ENCODE data around the gene CDSN. TPM values are rescaled to one million over a fixed set of nuclear protein-coding genes. Genes with fewer than 3 reads are reported as not detected.

CDSN gene
- total RNA-seq, 2 donors from 2014 or later, result not detected

DNA sequence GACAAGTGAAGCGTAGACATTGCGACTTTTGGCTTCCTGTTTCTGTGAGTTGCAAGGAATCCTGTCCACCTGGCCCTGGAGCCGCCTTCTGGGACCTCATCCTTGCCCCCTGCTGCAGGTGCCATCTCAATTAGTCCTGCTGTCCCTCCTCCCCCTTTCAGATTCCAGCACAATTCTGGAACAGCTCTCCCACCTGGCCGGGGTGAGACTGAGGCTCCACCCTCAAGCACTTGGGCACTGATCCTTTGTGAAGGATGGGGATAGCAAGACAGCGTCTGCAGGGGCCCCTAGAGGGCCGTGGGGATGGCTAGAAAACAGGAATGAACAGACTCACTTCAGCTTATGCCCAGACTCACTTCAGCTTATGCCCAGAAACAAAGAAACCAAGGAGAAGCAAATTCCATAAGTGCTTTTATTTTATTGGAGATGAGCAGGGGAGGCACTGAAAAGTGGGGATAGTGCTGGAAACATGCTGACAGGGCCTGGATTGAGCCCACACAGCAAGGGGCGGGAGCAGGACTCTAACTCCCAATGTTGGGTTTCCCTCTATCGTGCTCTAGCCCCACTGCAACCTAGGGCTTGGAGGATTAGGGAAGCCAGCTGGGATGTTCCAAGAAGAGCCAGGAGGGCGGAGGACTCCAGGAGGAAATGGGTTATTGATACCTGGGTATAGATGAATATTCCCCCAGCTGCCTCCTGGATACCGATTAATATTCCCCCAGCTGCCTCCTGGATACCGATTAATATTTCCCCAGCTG, 9.2 kb downstream of the CDSN start:
- Mint-ChIP-seq H3K27ac (no peak overlapping the region), H3K36me3 (no peaks in the 10 kb centered on the region), H3K9me3 (no peaks in the 10 kb centered on the region)
- DNase-seq (ENCODE audit: low spot score in 2 of 2), result no peak
- ATAC-seq, result no peak

GRCh38 chr6:31107052-31107451, 13.2 kb downstream of the CDSN start:
- no peaks in the 10 kb centered on the region for H3K9me3 Mint-ChIP-seq
- H3K36me3 Mint-ChIP-seq, result no peaks in the 10 kb centered on the region
- H3K27ac Mint-ChIP-seq, result no peak overlapping the region
- DNase-seq (ENCODE audit: low spot score in 2 of 2), result no peak
- ATAC-seq, result no peak

DNA sequence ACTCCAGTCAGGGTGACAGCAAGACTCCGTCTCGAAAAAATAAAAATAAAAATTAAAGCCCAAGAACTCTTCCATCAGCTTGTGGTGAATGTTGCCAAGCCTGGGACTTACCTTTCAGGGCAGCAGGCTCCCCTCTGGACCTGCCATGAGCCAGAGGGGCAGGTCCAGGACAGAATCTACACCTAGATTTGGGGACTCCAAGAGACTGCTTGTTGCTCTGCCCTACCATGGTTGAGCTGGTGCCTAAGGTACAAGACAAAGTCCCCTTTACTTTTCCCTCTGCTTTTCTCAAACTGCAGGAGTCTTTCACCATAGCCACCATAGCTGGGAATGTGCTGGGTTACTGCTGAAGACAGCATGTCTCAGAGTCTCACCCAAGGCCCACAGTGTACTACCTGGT, 17.1 kb downstream of the CDSN start:
- Mint-ChIP-seq H3K36me3 (no peaks in the 10 kb centered on the region), H3K27ac (no peak overlapping the region), H3K9me3 (no peaks in the 10 kb centered on the region)
- DNase-seq (ENCODE audit: low spot score in 2 of 2) (no peak), ATAC-seq (no peak)

- ATAC-seq, result no peak
- Mint-ChIP-seq H3K36me3 (no peaks in the 10 kb centered on the region), H3K9me3 (no peaks in the 10 kb centered on the region), H3K27ac (no peak overlapping the region)
- no peak for DNase-seq (ENCODE audit: low spot score in 2 of 2)
Observed at GRCh38 chr6:31098449-31098938, 21.8 kb downstream of the CDSN start.

DNA sequence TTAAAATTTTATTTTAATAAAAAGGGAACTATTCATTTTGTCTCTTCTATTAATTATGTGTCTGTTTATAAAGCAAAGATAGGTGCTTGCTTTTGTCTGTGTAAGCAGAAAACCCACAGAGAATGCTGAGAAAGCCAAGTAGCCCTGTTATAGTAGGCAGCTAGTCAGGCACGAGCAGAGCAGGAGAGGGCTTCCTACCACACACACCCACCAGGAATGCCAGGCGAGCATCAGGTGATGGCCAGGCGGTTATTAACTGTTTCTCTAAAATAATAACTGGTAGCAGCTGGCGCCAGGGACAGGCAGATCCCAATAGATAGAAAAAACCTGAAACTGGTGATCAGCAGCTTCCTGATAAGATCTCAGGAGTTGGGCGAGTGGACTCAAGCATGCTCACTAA, 23.6 kb downstream of the CDSN start:
- Mint-ChIP-seq H3K36me3 (no peaks in the 10 kb centered on the region), H3K9me3 (no peaks in the 10 kb centered on the region), H3K27ac (no peak overlapping the region)
- ATAC-seq (no peak), DNase-seq (ENCODE audit: low spot score in 2 of 2) (no peak)

DNA sequence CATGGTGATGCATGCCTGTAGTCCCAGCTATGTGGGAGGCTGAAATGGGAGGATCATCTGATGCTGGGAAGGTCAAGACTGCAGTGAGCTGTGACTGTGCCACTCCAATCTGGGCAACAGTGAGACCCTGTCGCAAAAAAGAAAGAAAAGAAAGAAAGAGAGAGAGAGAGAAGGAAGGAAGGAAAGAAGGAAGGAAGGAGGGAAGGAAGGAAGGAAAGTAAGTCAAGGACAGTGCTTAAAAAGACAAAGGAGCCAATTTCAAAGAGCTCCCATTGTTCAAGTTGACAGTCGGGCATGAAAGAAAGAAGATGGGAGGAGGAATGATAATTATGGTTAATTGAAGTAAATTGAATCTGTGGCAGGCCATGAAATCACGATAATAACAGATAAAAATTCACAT, 24.0 kb downstream of the CDSN start:
- Mint-ChIP-seq H3K36me3 (no peaks in the 10 kb centered on the region), H3K27ac (peak overlapping the region in 1 of 2 donors; percentile 10), H3K9me3 (no peaks in the 10 kb centered on the region)
- no peak for ATAC-seq
- no peak for DNase-seq (ENCODE audit: low spot score in 2 of 2)

DNA sequence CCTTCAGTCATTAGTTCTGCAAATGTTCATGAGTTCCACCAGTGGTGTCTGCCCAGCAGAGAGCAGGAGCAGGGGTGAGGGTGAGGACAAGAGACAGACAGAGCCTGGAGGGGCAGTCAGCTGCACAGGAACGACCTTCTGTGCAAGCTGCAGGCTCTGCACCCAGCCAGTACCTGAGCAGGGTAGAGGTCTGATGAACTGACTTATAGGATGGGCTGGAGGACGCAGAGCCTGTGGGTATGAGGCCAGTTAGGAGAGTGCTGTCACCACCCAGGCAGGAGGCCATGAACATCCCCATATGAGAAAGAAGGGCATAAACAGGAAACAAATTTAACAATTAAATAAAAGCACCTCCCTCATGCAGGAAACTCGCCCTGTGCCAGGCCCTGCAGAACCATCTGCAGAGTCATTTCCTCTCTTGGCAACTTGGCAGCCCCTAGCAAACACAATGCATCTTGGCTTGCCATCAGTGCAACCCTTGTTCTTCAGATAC, 25.8 kb downstream of the CDSN start:
- H3K36me3 Mint-ChIP-seq, result no peaks in the 10 kb centered on the region
- DNase-seq (ENCODE audit: low spot score in 2 of 2), result no peak
- H3K9me3 Mint-ChIP-seq, result no peaks in the 10 kb centered on the region
- H3K27ac Mint-ChIP-seq, result peak overlapping the region; percentile 31 to 73
- ATAC-seq, result peak; percentile 47 to 64

- H3K27ac Mint-ChIP-seq, result no peak overlapping the region
- H3K9me3 Mint-ChIP-seq, result no peaks in the 10 kb centered on the region
- DNase-seq (ENCODE audit: low spot score in 2 of 2), result no peak
- ATAC-seq, result no peak
- no peaks in the 10 kb centered on the region for H3K36me3 Mint-ChIP-seq
Observed at GRCh38 chr6:31092769-31093505, 27.3 kb downstream of the CDSN start.

- H3K9me3 Mint-ChIP-seq, result no peaks in the 10 kb centered on the region
- ATAC-seq, result no peak
Observed at GRCh38 chr6:31092238-31092637, 28.0 kb downstream of the CDSN start.

DNA sequence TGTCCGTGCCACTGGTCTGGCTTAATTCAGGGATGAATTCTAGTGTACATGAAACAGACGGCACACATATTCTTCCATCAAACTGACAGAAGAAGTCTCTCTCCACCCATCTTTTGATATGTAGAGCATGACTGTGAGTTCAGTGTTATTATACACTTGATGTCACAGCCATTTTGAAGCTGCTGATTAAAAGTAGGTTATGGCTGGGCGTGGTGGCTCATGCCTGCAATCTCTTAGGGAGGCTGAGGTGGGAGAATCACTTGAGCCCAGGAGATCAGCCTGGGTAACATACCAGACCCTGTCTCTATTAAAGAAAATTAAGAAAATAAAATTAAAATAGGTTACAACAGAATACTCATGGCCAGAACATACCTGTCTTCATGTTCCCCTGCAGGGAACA, 28.6 kb downstream of the CDSN start:
- no peaks in the 10 kb centered on the region for H3K36me3 Mint-ChIP-seq
- ATAC-seq (no peak), DNase-seq (ENCODE audit: low spot score in 2 of 2) (no peak)
- no peak overlapping the region for H3K27ac Mint-ChIP-seq
- H3K9me3 Mint-ChIP-seq, result no peaks in the 10 kb centered on the region

More at GRCh38 chr6:31092238-31092637, 28.0 kb downstream of the CDSN start:
- DNase-seq (ENCODE audit: low spot score in 2 of 2), result no peak
- H3K36me3 Mint-ChIP-seq, result no peaks in the 10 kb centered on the region
- no peak overlapping the region for H3K27ac Mint-ChIP-seq

DNA sequence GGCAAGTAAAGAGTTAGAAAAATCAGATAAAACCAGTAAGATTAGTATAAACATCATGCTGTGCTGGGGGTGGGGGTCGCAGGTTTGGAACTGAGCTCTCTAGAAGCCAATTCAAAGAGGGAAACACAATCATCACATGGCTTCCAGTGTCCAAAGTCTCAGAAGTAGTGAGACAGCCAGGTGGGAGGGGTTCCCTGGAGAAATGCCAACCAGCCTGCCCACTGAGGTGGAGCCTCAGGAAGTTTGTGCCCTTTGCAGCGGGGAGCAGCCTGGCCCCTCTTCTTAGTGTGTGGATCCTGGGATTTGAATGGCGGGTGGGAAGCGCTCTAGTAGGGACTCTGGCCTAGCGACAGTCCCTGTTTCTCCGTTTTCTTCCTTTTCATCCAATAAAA, 29.3 kb downstream of the CDSN start:
- H3K27ac Mint-ChIP-seq, result no peak overlapping the region
- H3K9me3 Mint-ChIP-seq, result no peaks in the 10 kb centered on the region
- DNase-seq (ENCODE audit: low spot score in 2 of 2), result no peak
- no peak for ATAC-seq
- H3K36me3 Mint-ChIP-seq, result no peaks in the 10 kb centered on the region

DNA sequence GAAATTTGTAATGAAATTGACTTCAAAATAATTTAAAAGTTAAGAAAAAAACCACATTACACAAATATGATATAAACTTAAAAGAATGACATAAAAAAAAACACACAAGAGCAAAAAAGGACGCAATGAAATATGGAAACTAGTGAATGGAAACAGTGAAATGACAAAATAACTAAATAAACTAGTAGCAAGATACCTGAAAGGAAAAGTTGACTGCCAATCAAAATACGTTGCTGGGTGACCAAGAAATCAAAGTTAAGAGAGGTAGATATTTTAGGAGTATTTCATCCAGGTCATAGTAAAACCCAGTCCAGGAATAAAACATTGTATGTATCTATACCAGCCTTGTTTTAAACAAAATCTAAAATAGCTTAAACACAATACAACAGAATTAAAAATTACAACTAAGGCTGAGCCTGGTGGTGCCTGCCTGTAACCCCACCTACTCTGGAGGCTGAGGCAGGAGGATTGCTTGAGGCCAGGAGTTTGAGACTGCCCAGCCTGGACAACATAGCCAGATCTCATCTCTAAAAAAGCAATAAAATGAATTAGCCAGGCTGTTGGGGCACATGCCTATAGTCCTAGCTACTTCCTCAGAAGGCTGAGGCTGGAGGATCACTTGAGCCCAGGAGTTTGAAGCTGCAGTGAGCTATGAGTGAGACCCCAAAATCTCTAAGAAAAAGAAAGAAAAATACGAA, 29.8 kb downstream of the CDSN start:
- no peak overlapping the region for H3K27ac Mint-ChIP-seq
- no peak for ATAC-seq
- H3K9me3 Mint-ChIP-seq, result no peaks in the 10 kb centered on the region
- DNase-seq (ENCODE audit: low spot score in 2 of 2), result no peak
- H3K36me3 Mint-ChIP-seq, result no peaks in the 10 kb centered on the region

GRCh38 chr6:31087494-31088089, 32.7 kb downstream of the CDSN start:
- peak; percentile 97 to 100 for ATAC-seq
- no peaks in the 10 kb centered on the region for H3K9me3 Mint-ChIP-seq
- H3K36me3 Mint-ChIP-seq, result no peaks in the 10 kb centered on the region
- no peak overlapping the region for H3K27ac Mint-ChIP-seq
- DNase-seq (ENCODE audit: low spot score in 2 of 2), result peak; percentile 83 to 89

DNA sequence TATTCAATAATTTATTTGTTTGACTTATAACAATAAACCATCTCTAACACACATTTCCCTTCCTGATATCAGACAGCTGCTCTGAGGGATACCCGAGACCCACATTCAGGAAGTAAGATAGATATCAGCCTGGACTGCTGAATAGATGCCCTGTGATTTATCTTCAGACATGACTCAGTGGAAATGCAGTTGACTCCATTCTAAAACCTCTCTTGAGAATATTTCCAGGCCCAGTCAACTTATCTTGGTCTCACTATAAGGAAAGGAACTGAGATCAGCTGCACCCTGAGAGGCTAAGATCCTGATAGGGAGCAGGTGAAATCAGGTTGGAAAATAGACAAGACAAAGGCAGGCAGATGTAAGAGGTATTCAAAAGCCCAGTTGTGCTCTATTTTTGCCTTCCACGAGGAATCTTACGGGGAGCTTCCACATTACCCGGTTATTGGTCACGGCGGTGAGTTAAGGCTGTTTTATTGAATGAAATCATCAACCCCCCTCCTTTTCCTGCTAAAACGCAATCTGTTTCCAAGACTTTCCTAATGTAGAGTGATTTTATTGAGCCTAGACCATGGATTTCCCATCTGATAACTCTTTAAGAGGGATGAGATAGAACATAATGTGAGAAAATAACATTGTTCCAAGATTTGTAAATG, 33.3 kb downstream of the CDSN start:
- no peak for DNase-seq (ENCODE audit: low spot score in 2 of 2)
- no peak for ATAC-seq
- Mint-ChIP-seq H3K9me3 (no peaks in the 10 kb centered on the region), H3K36me3 (no peaks in the 10 kb centered on the region), H3K27ac (no peak overlapping the region)

DNA sequence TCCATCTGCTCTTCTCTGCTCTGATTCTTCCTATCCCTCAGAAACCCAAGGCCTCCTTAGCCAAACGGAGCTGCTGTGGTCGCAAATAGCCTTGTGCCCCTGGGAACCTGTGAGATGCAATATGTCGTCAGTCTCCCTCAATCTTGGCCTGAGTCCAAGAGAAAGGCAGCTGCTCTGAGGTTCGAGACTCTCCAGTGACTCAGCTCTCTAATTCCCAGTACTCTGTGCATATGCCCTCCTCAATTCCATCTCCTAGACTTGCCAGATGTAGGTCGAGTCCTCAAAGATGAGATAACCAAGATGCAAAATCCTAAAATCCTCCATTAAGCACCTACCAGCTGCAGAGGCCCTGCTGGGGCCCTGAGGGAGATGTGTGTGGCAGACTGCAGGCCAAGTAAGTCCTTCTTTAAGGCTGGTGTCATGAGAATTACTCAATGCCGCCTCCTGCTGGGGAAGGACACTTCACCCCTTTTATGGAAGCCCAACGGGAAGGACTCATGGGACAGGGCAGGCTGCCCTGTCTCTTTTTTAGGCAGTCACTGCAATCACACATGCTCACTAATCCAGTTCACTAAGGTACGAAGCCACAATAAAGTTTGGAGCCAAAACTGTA, 36.4 kb downstream of the CDSN start:
- ATAC-seq, result peak; percentile 20 to 40

DNA sequence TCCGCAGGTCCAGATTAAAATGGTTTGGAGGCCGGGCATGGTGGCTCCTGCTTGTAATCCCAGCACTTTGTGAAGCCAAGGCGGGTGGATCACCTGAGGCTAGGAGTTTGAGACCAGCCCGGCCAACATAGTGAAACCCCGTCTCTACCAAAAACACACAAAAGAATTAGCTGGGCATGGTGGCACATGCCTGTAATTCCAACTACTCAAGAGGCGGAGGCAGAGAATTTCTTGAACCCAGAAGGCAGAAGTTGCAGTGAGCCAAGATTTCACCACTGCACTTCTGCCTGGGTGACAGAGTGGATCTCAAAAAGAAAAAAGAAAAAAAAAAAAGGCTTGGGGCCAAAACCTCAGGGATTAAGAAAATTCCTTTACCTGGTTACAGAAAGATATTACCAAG, 38.4 kb downstream of the CDSN start:
- Mint-ChIP-seq H3K9me3 (no peaks in the 10 kb centered on the region), H3K36me3 (no peaks in the 10 kb centered on the region), H3K27ac (no peak overlapping the region)
- no peak for ATAC-seq
- DNase-seq (ENCODE audit: low spot score in 2 of 2), result no peak

More for the DNA sequence above, 36.4 kb downstream of the CDSN start:
- Mint-ChIP-seq H3K9me3 (no peaks in the 10 kb centered on the region), H3K36me3 (no peaks in the 10 kb centered on the region), H3K27ac (no peak overlapping the region)
- DNase-seq (ENCODE audit: low spot score in 2 of 2), result peak in 1 of 2 donors; percentile 67

Data from activated naive CD4-positive, alpha-beta T cell treated with anti-CD3 and anti-CD28 coated beads, Interleukin-2, amount 50 U/mL, for 72 hours (primary cell).